ENCODE measurements around the gene NTSR1. TPM values are rescaled to one million over a fixed set of nuclear protein-coding genes. Genes with fewer than 3 reads are reported as not detected.

NTSR1 gene
- polyA plus RNA-seq, 4 donors = 1.0 to 1.4 (median 1.2) TPM

DNA sequence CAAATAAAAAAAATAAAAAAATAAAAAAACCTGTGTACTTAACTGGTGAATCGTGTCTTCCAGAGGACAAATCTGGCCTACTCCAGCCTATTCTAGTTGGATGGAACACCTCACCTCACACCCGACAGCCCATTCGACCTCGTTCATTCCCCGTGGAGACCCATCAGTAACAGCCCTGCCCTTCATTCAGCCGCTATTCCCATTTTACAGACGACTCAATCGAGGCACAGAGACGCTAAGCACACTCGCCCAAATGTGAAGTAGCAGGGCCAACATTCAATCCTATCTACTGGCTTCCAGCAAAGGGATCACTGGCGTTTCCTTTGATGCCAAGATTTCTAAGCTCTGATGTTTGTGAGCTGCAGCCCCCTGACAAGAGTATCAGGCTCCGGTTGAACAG lies 1.8 kb upstream of the NTSR1 start:
- DNase-seq (ENCODE audit: low read depth in 4 of 4, low spot score in 3 of 4) = no peak

DNA sequence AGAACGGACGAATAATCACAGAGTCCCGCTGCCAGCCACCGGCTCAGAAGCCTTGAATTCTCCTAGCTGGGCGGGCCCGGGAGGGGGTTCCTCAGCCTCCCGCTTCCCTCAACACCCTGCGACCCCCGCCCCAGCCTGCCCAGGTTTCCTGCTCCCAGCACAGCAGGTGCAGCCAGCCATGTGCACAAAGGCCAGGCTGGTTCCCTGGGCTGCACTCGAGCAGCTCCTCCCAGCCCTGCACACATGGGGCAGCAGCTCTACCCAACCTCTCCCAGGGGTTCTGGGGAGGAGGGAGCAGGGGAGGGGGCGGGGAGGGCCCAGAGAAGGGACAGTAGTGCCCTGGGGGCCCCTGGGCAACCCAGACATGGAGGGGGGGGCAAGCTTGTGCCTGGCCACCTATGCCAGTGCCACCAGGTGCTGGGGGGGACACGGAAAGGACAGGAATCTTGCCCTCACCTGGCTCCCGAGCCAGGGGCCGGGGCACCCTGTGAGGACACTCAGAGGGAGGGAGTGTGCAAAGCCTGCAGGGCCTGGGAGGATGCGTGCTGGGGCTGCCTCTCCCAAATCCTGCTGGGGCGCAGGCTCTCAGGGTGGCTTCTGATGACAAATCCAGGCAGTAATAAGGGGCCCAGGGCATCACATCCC lies 1.2 kb upstream of the NTSR1 start:
- no peak for DNase-seq (ENCODE audit: low read depth in 4 of 4, low spot score in 3 of 4)

DNA sequence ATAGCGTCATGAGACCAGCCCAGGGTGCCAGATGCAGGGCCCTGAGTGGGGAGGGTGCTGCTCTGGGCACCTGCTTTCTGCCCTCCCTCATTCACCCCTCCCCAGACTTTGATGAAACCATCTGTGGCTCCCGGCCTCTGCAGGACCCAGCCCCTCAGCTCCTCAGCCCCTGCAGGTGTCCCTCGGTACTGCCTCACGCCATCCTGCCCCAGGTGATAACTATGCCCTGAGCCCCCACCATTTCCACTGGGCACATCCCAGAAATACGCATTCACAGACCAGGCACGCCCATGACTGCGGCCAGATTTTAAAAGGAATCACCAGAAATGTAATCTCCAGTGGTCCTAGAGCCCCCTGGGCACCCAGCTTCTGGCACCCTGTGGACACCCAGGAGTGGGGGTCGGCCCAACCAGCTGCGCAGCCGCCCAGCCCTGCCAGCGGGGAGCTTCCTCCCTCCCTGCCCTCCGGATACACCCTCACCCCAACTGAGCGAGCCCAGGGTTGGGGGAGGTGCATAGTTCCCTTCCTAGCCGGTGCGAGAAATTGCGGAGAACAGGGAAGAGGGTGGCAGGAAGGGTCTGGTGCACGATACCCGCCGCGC lies 615 bp upstream of the NTSR1 start:
- DNase-seq (ENCODE audit: low read depth in 4 of 4, low spot score in 3 of 4) = no peak

DNA sequence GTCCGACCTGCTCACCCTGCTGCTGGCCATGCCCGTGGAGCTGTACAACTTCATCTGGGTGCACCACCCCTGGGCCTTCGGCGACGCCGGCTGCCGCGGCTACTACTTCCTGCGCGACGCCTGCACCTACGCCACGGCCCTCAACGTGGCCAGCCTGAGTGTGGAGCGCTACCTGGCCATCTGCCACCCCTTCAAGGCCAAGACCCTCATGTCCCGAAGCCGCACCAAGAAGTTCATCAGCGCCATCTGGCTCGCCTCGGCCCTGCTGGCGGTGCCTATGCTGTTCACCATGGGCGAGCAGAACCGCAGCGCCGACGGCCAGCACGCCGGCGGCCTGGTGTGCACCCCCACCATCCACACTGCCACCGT lies 885 bp downstream of the NTSR1 start:
- DNase-seq (ENCODE audit: low read depth in 4 of 4, low spot score in 3 of 4) = no peak

DNA sequence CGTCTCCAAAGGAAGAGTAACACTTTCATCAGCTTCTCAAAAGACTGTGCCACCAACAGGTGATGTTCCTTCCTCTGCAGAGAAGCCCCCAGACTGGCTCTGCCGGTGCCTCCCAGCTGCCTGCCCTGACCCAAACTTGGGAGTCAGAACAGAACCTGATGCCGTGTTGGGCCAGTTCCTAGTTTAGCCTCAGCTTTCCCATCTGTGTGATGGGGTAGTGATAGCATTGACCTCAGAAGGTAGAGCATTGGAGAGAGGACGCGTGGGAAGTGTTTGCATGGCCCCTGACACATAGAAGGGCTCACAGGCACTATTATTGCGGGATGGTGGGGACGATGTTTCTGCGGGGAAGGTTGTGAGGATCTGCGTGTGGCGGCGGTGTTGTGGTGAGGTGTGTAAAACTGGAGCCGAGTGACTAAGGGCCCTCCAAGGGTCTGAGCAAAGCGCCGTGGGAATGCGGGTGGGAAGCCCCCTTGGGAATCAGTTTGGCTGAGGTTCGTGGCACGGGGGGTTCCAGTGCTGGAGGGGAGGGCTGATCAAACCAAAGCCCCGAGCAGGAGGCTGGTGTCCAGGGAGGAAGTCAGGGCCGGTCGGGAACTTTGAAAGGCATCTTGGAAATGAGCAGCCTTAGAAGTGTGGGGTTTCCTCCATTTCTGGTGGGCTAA lies 1.7 kb downstream of the NTSR1 start:
- DNase-seq (ENCODE audit: low read depth in 4 of 4, low spot score in 3 of 4) = no peak

DNA sequence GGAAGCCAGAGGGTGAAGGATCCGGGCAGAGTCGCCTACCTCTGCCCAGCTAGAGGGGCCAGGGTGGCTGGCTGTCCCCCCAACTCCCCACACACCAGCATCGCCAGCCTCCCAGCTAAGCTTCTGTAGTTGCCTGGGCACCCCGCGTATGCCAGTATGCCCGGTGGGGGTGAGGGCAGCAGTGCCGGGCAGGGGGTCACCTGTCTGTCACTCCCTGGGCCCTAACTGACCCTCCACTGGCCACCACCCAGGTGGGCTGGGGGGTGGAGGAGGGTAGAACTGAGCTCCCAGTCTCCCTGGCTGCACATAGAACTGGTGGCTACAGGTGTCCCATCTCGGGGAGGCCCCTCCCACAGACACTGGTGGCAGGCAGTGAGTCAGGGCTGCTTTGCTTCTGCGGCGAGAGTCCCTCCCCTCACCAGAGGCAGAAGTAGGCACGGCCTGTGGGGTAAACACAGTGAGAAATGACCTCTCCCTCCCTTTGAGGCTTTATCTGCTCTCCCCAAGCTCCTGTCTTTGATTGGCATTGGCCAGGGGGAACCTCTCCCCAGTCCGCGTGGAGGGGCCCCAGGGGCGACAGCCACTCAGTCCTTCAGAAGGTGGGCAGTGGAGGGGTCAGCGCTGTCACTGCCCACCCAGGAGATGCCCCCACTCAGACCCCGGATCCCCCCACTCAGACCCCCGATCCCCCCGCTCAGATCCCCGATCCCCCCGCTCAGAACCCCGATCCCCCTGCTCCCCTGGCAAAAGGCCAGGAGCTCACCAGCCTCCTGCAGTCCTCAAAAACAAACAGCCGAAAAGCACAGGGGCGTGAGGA lies 2.5 kb downstream of the NTSR1 start:
- DNase-seq (ENCODE audit: low read depth in 4 of 4, low spot score in 3 of 4) = no peak

DNA sequence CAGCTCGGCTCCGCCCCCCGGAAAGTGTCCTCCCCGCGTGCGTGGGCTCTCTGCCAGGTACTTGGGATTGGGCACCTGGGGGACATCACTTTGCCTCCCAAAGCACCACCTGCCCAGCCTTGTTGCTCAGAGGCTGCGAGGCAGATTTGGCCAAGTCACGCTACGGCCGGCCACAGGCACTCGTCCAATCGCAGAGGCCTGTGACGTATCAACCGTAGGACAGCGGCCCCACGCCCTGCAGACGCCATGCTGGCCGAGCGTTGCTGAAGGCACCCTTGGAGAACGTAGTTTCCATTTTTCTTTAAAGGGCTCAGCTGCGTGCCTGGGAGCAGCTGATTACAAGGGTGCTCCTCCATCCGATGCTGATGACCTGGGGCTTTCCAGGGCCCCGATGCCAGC lies 3.1 kb downstream of the NTSR1 start:
- DNase-seq (ENCODE audit: low read depth in 4 of 4, low spot score in 3 of 4) = no peak

DNA sequence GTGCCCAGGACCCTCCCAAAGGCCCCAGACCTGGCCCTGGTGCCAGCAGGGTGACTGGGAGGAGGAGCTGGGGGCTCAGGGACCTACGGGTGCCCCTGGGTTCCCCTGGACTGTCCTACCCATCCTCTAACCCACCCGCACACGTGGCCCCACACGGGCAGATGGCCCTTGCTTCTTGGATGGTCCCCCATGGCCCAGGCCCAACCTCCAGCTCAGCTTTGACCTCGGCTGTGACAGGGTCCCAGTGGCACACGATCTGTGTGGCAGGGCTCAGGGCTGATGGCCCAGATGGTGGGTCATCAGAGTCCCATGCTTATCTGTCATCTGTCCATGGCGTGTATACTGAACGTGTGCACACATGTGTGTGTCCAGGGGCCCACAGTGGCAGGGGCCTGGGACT lies 4.0 kb downstream of the NTSR1 start:
- no peak for DNase-seq (ENCODE audit: low read depth in 4 of 4, low spot score in 3 of 4)

DNA sequence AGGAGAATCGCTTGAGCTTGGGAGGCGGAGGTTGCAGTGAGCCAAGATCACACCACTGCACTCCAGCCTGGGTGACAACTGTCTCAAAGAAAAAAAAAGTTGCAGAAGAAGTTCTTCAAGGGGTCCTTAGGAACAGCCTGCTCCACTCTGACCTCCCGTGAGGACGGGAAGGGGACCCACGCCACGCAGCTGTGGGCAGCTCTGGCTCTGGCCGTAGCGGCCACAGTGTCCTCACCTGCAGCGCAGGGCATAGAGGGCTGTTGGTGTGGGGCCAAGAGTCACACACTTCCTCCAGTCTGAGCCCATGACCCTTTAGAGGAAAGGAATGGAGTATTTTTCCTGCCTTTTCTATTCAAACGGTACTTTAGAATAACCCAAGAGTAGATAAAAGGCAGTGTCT lies 5.4 kb downstream of the NTSR1 start:
- DNase-seq (ENCODE audit: low read depth in 4 of 4, low spot score in 3 of 4) = no peak

DNA sequence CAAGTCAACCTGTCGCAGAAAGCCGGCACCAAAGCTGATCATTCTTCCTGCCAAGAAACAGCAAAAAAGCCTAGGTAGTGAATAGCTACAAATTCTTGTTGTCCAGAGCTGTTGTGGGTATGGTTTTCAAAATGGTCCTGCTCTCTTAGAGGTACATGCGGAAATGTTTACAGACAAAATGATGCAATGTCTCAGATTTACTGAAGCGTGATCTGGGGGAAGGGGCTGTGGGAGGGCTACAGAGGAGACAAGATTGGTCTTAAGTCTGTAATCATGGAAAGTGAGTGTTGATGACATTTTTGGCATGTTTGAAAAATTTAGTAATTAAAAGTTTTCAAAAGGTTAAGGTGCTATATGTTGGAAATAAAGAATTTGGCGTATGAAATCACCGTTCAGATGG lies 6.2 kb downstream of the NTSR1 start:
- DNase-seq (ENCODE audit: low read depth in 4 of 4, low spot score in 3 of 4) = no peak

DNA sequence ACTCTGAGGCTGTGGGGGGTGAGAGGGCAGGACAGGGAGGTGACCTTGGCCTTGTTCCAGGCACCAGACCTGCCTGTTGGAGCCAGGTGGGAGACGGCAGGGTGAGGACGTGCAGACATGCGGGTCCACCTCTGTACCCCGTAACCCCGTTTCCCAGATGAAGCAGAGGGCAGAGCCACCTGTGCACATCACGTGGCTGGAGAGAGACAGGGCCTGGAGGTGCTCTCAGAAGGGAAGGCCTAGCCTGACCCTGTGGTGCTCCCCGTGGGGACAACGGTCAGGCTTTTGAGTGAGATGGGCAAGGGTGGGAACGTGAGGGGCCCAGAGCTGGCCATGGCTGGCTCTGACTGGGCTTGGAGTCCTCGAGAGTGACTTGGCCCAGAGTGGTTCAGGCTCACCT lies 6.6 kb downstream of the NTSR1 start:
- no peak for DNase-seq (ENCODE audit: low read depth in 4 of 4, low spot score in 3 of 4)

DNA sequence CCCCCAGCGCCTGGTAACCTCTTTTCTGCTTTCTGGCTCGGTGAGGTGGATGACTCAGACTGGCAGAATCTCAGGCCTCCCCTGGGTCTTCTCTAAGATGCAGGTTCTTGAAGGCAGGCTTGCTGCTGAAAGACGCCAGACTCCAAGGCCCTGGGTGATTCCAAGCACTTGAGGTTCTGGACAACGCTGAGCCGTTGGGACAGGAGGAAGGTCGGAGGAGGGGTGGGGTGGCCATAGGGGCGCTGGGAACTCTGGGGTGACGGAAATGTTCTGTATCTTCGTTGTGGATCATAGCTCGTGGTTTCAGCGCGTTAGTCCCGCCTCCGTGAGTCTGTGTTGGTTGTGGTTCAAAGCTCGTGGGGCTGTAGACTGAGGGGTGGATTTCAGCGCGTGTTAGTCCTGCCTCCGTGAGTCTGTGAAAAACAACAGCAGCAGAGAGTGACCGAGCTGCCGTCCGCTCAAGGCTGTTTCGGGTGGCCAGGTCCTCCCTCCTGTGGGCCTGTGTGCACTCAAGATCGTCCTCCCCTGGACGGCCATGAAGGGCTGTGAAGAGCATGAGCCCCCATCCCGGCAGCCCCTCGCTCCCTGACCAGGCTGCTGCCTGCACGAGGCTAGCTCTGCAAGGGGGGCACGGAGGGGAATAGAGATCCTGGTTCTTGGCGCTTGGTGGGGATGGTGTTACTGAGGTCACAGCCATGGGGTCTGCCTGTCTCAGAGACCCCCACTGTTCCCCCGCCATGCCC lies 7.7 kb downstream of the NTSR1 start:
- DNase-seq (ENCODE audit: low read depth in 4 of 4, low spot score in 3 of 4) = no peak

DNA sequence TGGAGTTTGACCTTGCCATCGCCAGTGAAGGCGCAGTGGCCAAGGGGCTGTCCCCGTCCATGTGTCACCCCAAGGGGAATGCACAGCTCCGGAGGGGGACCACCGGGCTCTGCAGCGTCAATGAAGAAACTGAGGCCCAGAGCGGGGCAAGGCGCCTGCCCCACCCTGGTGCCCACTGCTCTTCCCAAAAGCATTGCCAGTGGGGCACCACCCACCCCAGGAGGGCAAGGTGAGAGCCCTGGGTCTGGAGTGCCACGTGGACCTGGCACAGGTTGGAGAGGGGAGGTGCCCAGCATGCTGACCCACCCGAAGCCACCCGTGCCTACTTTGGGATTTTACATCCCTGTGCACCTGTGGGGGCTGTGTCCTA lies 8.3 kb downstream of the NTSR1 start:
- DNase-seq (ENCODE audit: low read depth in 4 of 4, low spot score in 3 of 4) = no peak

DNA sequence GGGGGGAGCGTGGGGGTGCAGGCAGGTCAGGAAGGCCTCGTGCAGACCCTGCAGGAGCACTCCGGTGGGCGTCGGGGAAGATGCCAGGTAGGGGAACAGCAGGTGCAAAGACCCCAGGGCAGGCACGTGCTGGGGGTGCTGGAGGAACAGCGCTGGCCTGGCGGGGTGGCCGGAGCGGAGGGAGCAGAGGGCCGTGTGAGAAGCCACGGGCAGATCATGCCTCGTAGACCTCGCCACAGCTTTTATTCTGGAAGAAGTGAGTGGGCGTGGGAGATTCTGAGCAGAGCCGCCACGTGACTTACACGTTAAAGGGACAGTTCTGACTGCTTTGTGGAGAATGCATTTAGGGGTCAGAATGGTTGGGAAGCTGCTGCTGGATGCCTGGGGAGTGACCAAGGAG lies 9.3 kb downstream of the NTSR1 start:
- DNase-seq (ENCODE audit: low read depth in 4 of 4, low spot score in 3 of 4) = no peak

DNA sequence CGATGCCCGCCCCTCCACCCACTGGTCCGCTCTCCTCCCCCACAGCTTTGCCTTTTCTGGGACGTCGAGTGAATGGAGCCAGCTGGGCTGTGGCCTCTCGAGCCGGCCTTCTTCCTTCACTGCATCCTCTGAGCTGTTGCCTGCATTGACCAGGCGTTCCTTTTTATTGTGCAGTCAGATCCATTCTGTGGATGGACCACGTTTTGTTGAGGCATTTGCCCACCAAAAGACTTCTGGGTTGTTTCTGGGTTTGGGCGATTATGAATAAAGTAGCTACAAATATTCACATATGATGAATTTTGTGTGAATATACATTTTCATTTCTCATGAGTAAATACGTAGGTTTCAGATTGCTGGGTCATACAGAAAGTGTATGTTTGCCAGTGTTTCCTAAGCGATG lies 9.9 kb downstream of the NTSR1 start:
- DNase-seq (ENCODE audit: low read depth in 4 of 4, low spot score in 3 of 4) = no peak

DNA sequence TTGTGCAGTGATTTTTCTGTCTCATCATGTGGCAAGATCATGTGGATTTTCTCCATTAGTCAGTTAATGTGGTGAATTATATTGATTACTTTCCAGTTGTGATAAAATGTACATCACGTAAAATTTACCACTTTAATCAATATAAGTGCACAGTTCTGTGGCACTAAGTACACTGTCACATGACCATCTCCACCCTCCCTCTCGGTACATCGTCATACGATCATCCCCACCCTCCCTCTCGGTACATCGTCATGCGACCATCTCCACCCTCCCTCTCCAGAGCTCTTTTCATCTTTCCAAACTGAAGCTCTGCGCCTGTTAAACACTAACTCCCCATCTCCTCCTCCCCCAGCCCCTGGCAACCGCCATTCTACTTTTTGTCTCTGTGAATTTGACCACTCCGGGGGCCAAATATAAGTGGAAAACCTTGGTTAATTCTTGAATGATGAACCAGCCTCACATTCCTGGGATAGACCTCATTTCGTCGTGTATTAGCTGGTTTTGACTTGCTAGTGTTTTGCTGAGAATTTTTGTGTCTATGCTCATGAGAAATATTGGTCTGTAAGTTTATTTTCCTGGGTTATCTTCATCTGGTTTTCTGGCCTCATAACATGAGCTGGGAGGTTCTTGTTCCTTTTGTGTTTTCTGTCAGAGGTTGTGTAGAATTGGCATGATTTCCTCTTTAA lies 10.8 kb downstream of the NTSR1 start:
- no peak for DNase-seq (ENCODE audit: low read depth in 4 of 4, low spot score in 3 of 4)

DNA sequence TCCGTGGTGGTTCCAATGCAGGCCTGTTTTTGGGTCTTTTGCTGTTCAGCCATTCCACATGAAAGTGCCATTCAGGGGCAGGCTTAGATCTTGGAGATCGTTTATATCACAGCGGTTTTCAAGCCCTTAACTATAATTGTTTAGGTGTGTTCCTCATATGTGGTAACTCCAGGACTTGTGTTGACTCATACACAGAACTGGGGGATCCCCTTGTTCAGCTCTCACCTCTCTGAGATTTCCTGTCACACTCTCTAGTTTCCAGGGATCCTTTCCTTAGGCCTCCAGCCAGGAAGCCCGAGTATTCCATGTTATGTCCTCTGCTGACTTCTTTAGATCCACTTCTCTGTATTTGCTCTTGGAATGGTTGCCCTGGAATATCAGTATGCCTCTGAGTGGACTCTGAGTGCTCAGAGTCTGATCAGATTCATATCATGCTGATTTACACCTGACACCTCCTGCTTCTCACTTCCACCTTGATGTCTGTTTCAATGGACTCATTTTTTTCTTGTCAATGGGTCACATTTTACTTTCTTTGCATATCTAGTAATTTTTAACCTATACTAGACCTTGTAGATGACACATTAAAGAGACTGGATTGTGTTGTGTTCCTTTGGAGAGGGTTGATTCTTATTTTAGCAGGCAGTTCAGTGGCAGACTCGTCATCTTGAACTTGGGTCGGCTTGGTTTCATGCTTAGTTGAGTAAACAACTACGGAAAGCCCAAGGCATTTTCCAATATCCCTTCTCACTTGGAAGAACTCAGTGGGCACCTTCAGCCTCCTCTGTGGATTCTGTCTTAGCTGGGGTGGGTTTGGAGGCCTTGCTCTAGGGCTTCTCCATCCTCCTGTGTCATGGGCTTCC lies 13.1 kb downstream of the NTSR1 start:
- DNase-seq (ENCODE audit: low read depth in 4 of 4, low spot score in 3 of 4) = no peak

DNA sequence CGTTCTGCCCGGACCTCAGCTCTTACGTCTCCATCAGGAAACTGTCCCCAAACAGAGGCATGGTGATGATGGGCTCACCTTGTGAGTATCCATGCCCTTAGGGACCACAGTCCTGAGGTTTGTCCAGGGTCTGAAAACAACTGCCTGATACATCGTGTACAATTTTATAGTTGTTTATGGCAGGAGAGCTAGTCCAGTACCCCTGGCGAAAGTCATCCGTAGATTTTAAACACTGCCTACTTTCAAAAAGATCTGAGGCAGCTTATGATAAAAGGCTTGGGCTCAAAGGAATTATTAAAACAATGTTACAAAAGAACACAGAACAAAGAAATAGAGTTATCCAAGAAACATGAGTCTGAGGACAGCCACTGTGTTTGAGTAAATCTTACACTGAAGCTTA lies 14.0 kb downstream of the NTSR1 start:
- DNase-seq (ENCODE audit: low read depth in 4 of 4, low spot score in 3 of 4) = no peak

DNA sequence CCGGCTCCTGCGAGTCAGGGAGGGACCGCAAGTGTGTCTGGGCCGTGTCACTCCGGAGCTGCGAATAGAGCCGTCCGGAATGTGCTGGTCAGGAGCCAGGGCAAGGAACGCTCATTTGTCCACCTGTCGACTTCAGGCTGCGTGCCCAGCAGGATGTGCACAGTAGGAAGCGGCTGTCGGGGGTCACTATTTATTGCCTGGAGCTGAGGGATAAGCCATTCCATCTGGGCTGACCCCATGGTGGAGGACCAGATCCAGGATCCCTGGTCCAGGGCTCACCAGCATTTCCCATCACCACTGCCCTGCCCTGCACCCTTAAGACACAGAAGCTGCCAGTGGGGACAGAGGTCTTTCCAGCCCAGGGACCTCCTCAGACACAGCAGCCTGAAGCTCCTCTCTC lies 14.7 kb downstream of the NTSR1 start:
- no peak for DNase-seq (ENCODE audit: low read depth in 4 of 4, low spot score in 3 of 4)
